IMR-90 (cell line): Measurements from ENCODE around the gene EXOC4.

ENCODE experiments used
- CEBPB ChIP-seq: IDR thresholded peaks from 2 replicates; pipeline ENCODE4 v1.6.1; 2012; ENCODE audit warnings: low read depth, low read length, improper control_type of control experiment
- ELK1 ChIP-seq: fragments of 150-350 bp; IDR thresholded peaks from 2 replicates; pipeline ENCODE4 v1.6.1; 2016; ENCODE audit warnings: low read depth, mild to moderate bottlenecking, low read length, moderate library complexity, borderline replicate concordance
- FOS ChIP-seq: fragments of 150-350 bp; IDR thresholded peaks from 2 replicates; pipeline ENCODE4 v1.6.1; 2016; ENCODE audit warnings: low read depth, low read length
- MAFK ChIP-seq: IDR thresholded peaks from 2 replicates; pipeline ENCODE4 v1.6.1; 2012; ENCODE audit warnings: low read depth, low read length, improper control_type of control experiment
- NFE2L2 ChIP-seq: fragments of 150-350 bp; IDR thresholded peaks from 2 replicates; pipeline ENCODE4 v1.6.1; 2016; ENCODE audit warnings: low read depth, mild to moderate bottlenecking, low read length
- POLR2A ChIP-seq: IDR thresholded peaks from 2 replicates; pipeline ENCODE4 v1.6.1; 2012; ENCODE audit warnings: mild to moderate bottlenecking, low read depth, low read length
- RAD21 ChIP-seq: IDR thresholded peaks from 2 replicates; pipeline ENCODE4 v1.6.1; 2012; ENCODE audit warnings: low read length, improper control_type of control experiment
- SMC3 ChIP-seq: fragments of 150-350 bp; IDR thresholded peaks from 2 replicates; pipeline ENCODE4 v1.6.1; 2016; ENCODE audit warnings: low read depth, mild to moderate bottlenecking, antibody characterized with exemption, low read length, moderate library complexity
- TF ChIP-seq, protein P1 (sequence below): conservative IDR thresholded peaks from 2 replicates; pipeline ENCODE4 v1.5.1; 2012; ENCODE audit warnings: mild to moderate bottlenecking, low read depth, low read length, improper control_type of control experiment
- TF ChIP-seq, protein P2 (sequence below): fragments of 150-350 bp; IDR thresholded peaks from 2 replicates; pipeline ENCODE4 v1.6.1; 2017; ENCODE audit warnings: mild to moderate bottlenecking, antibody characterized with exemption, low read length, low read depth

DNA sequence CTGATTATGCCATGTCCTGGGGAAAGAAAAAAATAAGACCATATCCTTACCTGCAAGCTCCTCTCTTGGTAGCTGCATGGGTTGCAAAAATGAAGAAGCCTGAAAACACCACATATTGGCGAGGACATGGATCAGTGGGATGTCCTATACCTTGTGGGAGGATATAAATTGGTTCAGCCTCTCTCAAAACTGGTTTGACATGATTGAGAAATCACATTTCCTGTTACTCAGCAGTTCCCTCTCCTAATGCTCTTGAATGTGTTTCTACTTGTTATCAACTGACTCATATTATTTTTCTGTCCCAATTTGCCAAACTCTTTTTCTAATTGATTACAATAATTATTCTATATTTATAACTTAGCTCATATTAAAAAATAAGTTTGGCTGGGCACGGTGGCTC, 380.2 kb downstream of the EXOC4 start:
- TF ChIP-seq, protein P1, sequence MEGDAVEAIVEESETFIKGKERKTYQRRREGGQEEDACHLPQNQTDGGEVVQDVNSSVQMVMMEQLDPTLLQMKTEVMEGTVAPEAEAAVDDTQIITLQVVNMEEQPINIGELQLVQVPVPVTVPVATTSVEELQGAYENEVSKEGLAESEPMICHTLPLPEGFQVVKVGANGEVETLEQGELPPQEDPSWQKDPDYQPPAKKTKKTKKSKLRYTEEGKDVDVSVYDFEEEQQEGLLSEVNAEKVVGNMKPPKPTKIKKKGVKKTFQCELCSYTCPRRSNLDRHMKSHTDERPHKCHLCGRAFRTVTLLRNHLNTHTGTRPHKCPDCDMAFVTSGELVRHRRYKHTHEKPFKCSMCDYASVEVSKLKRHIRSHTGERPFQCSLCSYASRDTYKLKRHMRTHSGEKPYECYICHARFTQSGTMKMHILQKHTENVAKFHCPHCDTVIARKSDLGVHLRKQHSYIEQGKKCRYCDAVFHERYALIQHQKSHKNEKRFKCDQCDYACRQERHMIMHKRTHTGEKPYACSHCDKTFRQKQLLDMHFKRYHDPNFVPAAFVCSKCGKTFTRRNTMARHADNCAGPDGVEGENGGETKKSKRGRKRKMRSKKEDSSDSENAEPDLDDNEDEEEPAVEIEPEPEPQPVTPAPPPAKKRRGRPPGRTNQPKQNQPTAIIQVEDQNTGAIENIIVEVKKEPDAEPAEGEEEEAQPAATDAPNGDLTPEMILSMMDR, result no peak
- TF ChIP-seq RAD21 (no peak), POLR2A (no peak), NFE2L2 (peak; percentile 32; the same call in 1 of the 2 replicates), CEBPB (peak; percentile 81), FOS (no peak), SMC3 (no peak), ELK1 (no peak), MAFK (0 out of 2 replicates have a peak, but pooled peaks have one; percentile 23)
- TF ChIP-seq, protein P2, sequence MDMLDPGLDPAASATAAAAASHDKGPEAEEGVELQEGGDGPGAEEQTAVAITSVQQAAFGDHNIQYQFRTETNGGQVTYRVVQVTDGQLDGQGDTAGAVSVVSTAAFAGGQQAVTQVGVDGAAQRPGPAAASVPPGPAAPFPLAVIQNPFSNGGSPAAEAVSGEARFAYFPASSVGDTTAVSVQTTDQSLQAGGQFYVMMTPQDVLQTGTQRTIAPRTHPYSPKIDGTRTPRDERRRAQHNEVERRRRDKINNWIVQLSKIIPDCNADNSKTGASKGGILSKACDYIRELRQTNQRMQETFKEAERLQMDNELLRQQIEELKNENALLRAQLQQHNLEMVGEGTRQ, result no peak
